Endothelial cell of umbilical vein (primary cell): ENCODE measurements around the gene MRPS26. TPM values are rescaled to one million over a fixed set of nuclear protein-coding genes. Genes with fewer than 3 reads are reported as not detected.

Experiments
- BruUV-seq: library from RNA; stranded (reverse); fragments of 400-500 nt; replicated peaks from 2 replicates; lab custom pipeline; 2021; lab: Mats Ljungman, UMichigan
- CTCF ChIA-PET: fragments of 300-600, 350-600 bp; sonication (Branson Sonifier 250); formaldehyde crosslinking; loops from one replicate; lab custom pipeline; 2021; ENCODE audit warnings: antibody characterized with exemption, inconsistent platforms; lab: Charles Lee
- POLR2A ChIA-PET: fragments of 300-600, 350-600 bp; sonication (Branson Sonifier 250); formaldehyde crosslinking; loops from one replicate; lab custom pipeline; 2021; ENCODE audit warnings: antibody characterized with exemption, inconsistent platforms; lab: Charles Lee
- DNase-seq: peaks from one replicate; pipeline ENCODE4 v3.0.0-alpha.2; 2011; ENCODE audit warnings: low read depth, low spot score
- FAIRE-seq: peaks from 2 replicates; lab custom pipeline; 2011; peaks lifted over from hg19 to GRCh38; lab: Jason Lieb, UNC
- H2AFZ ChIP-seq: 2 replicates; pipeline ENCODE4 v1.6.0; 2012; ENCODE audit warnings: low read depth, low read length, control low read depth, inconsistent platforms
- H3K27ac ChIP-seq: 2 replicates; pipeline ENCODE4 v1.5.1; 2011; ENCODE audit warnings: low read depth, mild to moderate bottlenecking, control low read depth, low read length, moderate library complexity; ENCODE audit not compliant: insufficient read depth
- H3K27me3 ChIP-seq, 2 experiments: 2 replicates each; pipeline versions ENCODE4 v1.6.0 to v1.6.1; 2011; ENCODE audit warnings: low read length in 2 of 2, mixed read lengths in 1 of 2; ENCODE audit not compliant: control insufficient read depth in 2 of 2, insufficient read depth in 2 of 2
- H3K36me3 ChIP-seq, 2 experiments: 2 replicates in 1 of 2; 3 replicates in 1 of 2; pipeline ENCODE4 v1.5.1; 2011; ENCODE audit warnings: low read length in 2 of 2, mild to moderate bottlenecking in 1 of 2, moderate library complexity in 1 of 2; ENCODE audit not compliant: control insufficient read depth in 2 of 2, insufficient read depth in 2 of 2; ENCODE audit errors: extremely low read depth in 1 of 2
- H3K4me1 ChIP-seq: 3 replicates; pipeline ENCODE4 v1.5.1; 2011; ENCODE audit warnings: mild to moderate bottlenecking, low read length; ENCODE audit not compliant: control insufficient read depth, insufficient read depth; ENCODE audit errors: extremely low read depth
- H3K4me2 ChIP-seq: 2 replicates; pipeline ENCODE4 v1.6.1; 2011; ENCODE audit warnings: low read length, control low read depth, mixed read lengths; ENCODE audit not compliant: insufficient read depth
- H3K4me3 ChIP-seq, 3 experiments: fragments of 200-600 bp in 1 of 3; sonication (generic), shearing (Covaris generic) in 1 of 3; replicated peaks in 1 of 3; 2 replicates each; pipeline ENCODE4 v1.5.1; 2011 to 2016; ENCODE audit warnings: control low read depth in 3 of 3, low read length in 3 of 3, mild to moderate bottlenecking in 2 of 3, inconsistent platforms in 1 of 3, low read depth in 1 of 3, moderate library complexity in 1 of 3; ENCODE audit not compliant: insufficient read depth in 1 of 3
- H3K79me2 ChIP-seq: 2 replicates; pipeline ENCODE4 v1.6.0; 2012; ENCODE audit warnings: low read length, inconsistent platforms; ENCODE audit not compliant: control insufficient read depth, insufficient read depth
- H3K9ac ChIP-seq: replicated peaks from 2 replicates; pipeline ENCODE3; 2011; ENCODE audit warnings: low read length, control low read depth; ENCODE audit not compliant: insufficient read depth; ENCODE audit errors: extremely low read depth
- H3K9me1 ChIP-seq: replicated peaks from 3 replicates; pipeline ENCODE4 v1.6.0; 2011; ENCODE audit warnings: mild to moderate bottlenecking, low read length; ENCODE audit not compliant: control insufficient read depth, insufficient read depth; ENCODE audit errors: extremely low read depth
- H3K9me3 ChIP-seq: replicated peaks from 2 replicates; pipeline ENCODE4 v1.5.1; 2012; ENCODE audit warnings: low read length, inconsistent platforms; ENCODE audit not compliant: control insufficient read depth, insufficient read depth
- H4K20me1 ChIP-seq: replicated peaks from 2 replicates; pipeline ENCODE3; 2011; ENCODE audit warnings: mild to moderate bottlenecking, low read length; ENCODE audit not compliant: control insufficient read depth, insufficient read depth; ENCODE audit errors: extremely low read depth
- EZH2 ChIP-seq: IDR thresholded peaks from 2 replicates; pipeline ENCODE4 v1.6.1; 2012; ENCODE audit warnings: borderline replicate concordance, low read depth, mild to moderate bottlenecking, moderate library complexity, low read length, inconsistent platforms; ENCODE audit not compliant: severe bottlenecking
- FOS ChIP-seq: IDR thresholded peaks from 2 replicates; pipeline ENCODE4 v1.6.1; 2011; ENCODE audit warnings: mild to moderate bottlenecking, low read length, moderate library complexity, borderline replicate concordance; ENCODE audit not compliant: insufficient read depth
- GATA2 ChIP-seq: IDR thresholded peaks from 2 replicates; pipeline ENCODE4 v1.7.0; 2011; ENCODE audit warnings: low read depth, mild to moderate bottlenecking, moderate library complexity, mixed read lengths, low read length; ENCODE audit not compliant: insufficient read length, insufficient read depth
- JUN ChIP-seq: IDR thresholded peaks from 2 replicates; pipeline ENCODE4 v1.6.1; 2011; ENCODE audit warnings: borderline replicate concordance, low read depth; ENCODE audit not compliant: insufficient read length, insufficient read depth
- MYC ChIP-seq: IDR thresholded peaks from one replicate; pipeline ENCODE4 v1.6.1; 2011; ENCODE audit warnings: mild to moderate bottlenecking, low read depth, low read length
- POLR2A ChIP-seq: IDR thresholded peaks from 2 replicates; pipeline ENCODE4 v1.6.1; 2012; ENCODE audit warnings: low read depth, mild to moderate bottlenecking, control low read depth, low read length
- POLR2AphosphoS5 ChIP-seq: IDR thresholded peaks from 2 replicates; pipeline ENCODE4 v1.6.1; 2012; ENCODE audit warnings: low read depth, mild to moderate bottlenecking, control low read depth, low read length, moderate library complexity; ENCODE audit not compliant: insufficient read depth
- dilution Hi-C: fragments of 300-500 bp; cut with MboI; formaldehyde crosslinking; loops from one replicate; pipeline ENCODE4 v1.15.0; 2019; ENCODE audit warnings: low sequenced_read_pairs; ENCODE audit not compliant: extremely low pct_ligation_motif_present
- intact Hi-C: fragments of 100-400 bp; cut with micrococcal nuclease; formaldehyde crosslinking; loops from one replicate; pipeline ENCODE4 v1.10.0; 2022
- polyA plus RNA-seq, 4 experiments: library from polyadenylated mRNA; depleted of rRNA in 3 of 4; stranded (reverse) in 3 of 4; unstranded in 1 of 4; fragments of >200 nt; gene quantifications; 2 replicates each; pipeline versions ENCODE4 v1.2.1 to v1.2.3, GENCODE V29; 2011 to 2012; ENCODE audit warnings: missing spikeins in 1 of 4
- total RNA-seq: library from RNA; stranded (reverse); gene quantifications from 2 replicates; pipeline ENCODE4 v1.2.3, GENCODE V29; 2021
- TF ChIP-seq, protein P1 (sequence below), 2 donors: IDR thresholded peaks; 1 replicate in 1 of 2; 2 replicates in 1 of 2; pipeline ENCODE4 v1.5.1; 2011; ENCODE audit warnings: low read length in 2 of 2, mild to moderate bottlenecking in 2 of 2, moderate library complexity in 2 of 2, control low read depth in 1 of 2, inconsistent platforms in 1 of 2, low read depth in 1 of 2; ENCODE audit not compliant: insufficient read depth in 1 of 2; ENCODE audit errors: extremely low read depth in 1 of 2
- TF ChIP-seq, protein P2 (sequence below): IDR thresholded peaks from 2 replicates; pipeline ENCODE4 v1.6.1; 2011; ENCODE audit not compliant: insufficient read depth, insufficient read length

Gene MRPS26
- total and polyA plus RNA-seq, 2 donors (not counting 3 experiments of a cell fraction or from before 2014, with no cell fraction given) = 41.0 to 43.9 TPM

DNA sequence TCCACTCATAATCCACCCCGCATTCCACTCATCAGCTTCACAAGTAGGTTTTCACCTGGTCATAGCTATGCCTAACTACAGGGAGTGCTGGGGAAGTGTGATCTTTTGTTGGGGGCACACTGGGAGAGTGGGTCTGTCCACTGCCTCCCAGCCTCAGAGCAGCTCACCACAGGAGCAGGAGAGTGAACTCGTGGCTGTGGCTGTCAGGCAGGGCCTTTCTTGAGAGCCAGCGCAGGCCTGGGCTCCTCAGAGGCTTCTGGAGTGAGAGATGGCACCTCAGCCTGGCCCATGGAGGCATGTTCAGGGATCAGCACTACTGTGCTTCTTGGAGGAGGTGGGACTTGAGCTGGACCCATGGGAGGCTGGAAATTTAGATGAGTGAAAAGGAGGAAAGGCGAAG, 6.4 kb upstream of the MRPS26 start:
- no peak for FAIRE-seq
- Histone ChIP-seq H3K36me3 (peaks cover 9 to 41% of the 10 kb centered on the region in 2 experiments), H4K20me1 (no peaks in the 10 kb centered on the region), H3K4me2 (no peak overlapping the region), H3K4me3 (no peak overlapping the region), H3K79me2 (no peaks in the 10 kb centered on the region), H3K4me1 (peaks cover 4% of the 10 kb centered on the region), H3K9me1 (no peaks in the 10 kb centered on the region), H3K27ac (no peak overlapping the region), H3K9ac (no peak overlapping the region), H3K9me3 (no peaks in the 10 kb centered on the region), H3K27me3 (no peaks in the 10 kb centered on the region), H2AFZ (no peak overlapping the region)
- POLR2A ChIA-PET = no interaction called here
- dilution Hi-C loops (no loop called here), intact Hi-C loops (no loop called here)
- CTCF ChIA-PET = no interaction called here
- no TSS peak for BruUV-seq
- TF ChIP-seq EZH2 (no peak), JUN (no peak), MYC (no peak), POLR2A (no peak), POLR2AphosphoS5 (no peak), FOS (no peak), GATA2 (no peak)
- TF ChIP-seq, protein P1, sequence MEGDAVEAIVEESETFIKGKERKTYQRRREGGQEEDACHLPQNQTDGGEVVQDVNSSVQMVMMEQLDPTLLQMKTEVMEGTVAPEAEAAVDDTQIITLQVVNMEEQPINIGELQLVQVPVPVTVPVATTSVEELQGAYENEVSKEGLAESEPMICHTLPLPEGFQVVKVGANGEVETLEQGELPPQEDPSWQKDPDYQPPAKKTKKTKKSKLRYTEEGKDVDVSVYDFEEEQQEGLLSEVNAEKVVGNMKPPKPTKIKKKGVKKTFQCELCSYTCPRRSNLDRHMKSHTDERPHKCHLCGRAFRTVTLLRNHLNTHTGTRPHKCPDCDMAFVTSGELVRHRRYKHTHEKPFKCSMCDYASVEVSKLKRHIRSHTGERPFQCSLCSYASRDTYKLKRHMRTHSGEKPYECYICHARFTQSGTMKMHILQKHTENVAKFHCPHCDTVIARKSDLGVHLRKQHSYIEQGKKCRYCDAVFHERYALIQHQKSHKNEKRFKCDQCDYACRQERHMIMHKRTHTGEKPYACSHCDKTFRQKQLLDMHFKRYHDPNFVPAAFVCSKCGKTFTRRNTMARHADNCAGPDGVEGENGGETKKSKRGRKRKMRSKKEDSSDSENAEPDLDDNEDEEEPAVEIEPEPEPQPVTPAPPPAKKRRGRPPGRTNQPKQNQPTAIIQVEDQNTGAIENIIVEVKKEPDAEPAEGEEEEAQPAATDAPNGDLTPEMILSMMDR (IDR thresholded peaks at IDR 0.05; ENCODE audit: extremely low read depth in 1 of 2, insufficient read depth in 1 of 2, low read depth in 1 of 2, low read length in 2 of 2) = no peak
- TF ChIP-seq, protein P2, sequence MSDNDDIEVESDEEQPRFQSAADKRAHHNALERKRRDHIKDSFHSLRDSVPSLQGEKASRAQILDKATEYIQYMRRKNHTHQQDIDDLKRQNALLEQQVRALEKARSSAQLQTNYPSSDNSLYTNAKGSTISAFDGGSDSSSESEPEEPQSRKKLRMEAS = no peak
- DNase-seq = no peak
